GM12801 (cell line): ENCODE measurements around the gene ISCU.

Source experiments
- CTCF ChIP-seq: IDR thresholded peaks from one replicate; pipeline ENCODE4 v1.5.1; 2011; ENCODE audit warnings: control low read depth; ENCODE audit not compliant: insufficient read length; ENCODE audit errors: extremely low read depth

The ISCU gene

GRCh38 chr12:108548954-108549521 lies 13.4 kb upstream of the ISCU start:
- no peak for TF ChIP-seq CTCF

- no peak for TF ChIP-seq CTCF
Measured at GRCh38 chr12:108551535-108551934, 10.9 kb upstream of the ISCU start.

- no peak for TF ChIP-seq CTCF
Measured at GRCh38 chr12:108553799-108554198, 8.6 kb upstream of the ISCU start.

GRCh38 chr12:108559007-108559655 lies 3.3 kb upstream of the ISCU start:
- TF ChIP-seq CTCF, result no peak

- no peak for TF ChIP-seq CTCF
Measured at GRCh38 chr12:108559748-108560147, 2.6 kb upstream of the ISCU start.

- TF ChIP-seq CTCF, result no peak
Measured at GRCh38 chr12:108560321-108560721, 2.1 kb upstream of the ISCU start.

GRCh38 chr12:108560752-108561719 lies 1.4 kb upstream of the ISCU start, which contains the start of gene SART3:
Gene SART3 (minus strand): TSS chr12:108561173. CDS start chr12:108561154, 19 bp downstream.
- TF ChIP-seq CTCF, result no peak
